Gastrocnemius medialis (tissue), 4 donors: ENCODE data around the gene ZNF521. TPM values are rescaled to one million over a fixed set of nuclear protein-coding genes. Genes with fewer than 3 reads are reported as not detected.

Experiments
- ATAC-seq, 2 donors: fragments of 150-250 bp; one replicate each; pipeline ENCODE4 v1.9.1; 2016
- DNase-seq, 2 donors: peaks; one replicate each; pipeline ENCODE4 v3.0.0-alpha.2; 2019
- H3K27ac ChIP-seq, 4 donors: fragments of 200-600 bp; sonication (generic); 1 replicate in 1 of 4; 2 replicates in 3 of 4; pipeline ENCODE4 v1.5.1; 2016 to 2018; ENCODE audit warnings: mild to moderate bottlenecking in 2 of 4, moderate library complexity in 1 of 4
- H3K27me3 ChIP-seq, 3 donors: fragments of 200-600 bp; sonication (generic) in 2 of 3; 1 replicate in 1 of 3; 2 replicates in 2 of 3; pipeline versions ENCODE4 v1.5.1 to v1.6.0; 2016 to 2019; ENCODE audit warnings: mild to moderate bottlenecking in 1 of 3, moderate library complexity in 1 of 3
- H3K36me3 ChIP-seq, 2 donors: fragments of 200-600 bp; sonication (generic) in 1 of 2; one replicate each; pipeline ENCODE4 v1.5.1; 2017 to 2018
- H3K4me1 ChIP-seq, 2 donors: fragments of 200-600 bp; sonication (generic) in 1 of 2; one replicate each; pipeline ENCODE4 v1.5.1; 2016 to 2017; ENCODE audit warnings: mild to moderate bottlenecking in 2 of 2
- H3K4me3 ChIP-seq, 4 donors: fragments of 200-600 bp; sonication (generic) in 3 of 4; 1 replicate in 1 of 4; 2 replicates in 3 of 4; pipeline ENCODE4 v1.5.1; 2016 to 2019; ENCODE audit warnings: mild to moderate bottlenecking in 2 of 4
- H3K9me3 ChIP-seq, 3 donors: fragments of 200-600 bp; sonication (generic) in 2 of 3; 1 replicate in 1 of 3; 2 replicates in 2 of 3; pipeline ENCODE4 v1.5.1; 2016 to 2019
- CTCF ChIP-seq, 5 experiments: fragments of 450-650 bp in 3 of 5; fragments of 200-600 bp in 2 of 5; sonication (generic) in 2 of 5; IDR thresholded peaks in 4 of 5; conservative IDR thresholded peaks in 1 of 5; 1 replicate in 4 of 5; 2 replicates in 1 of 5; pipeline ENCODE4 v1.5.1; 2016 to 2019; ENCODE audit warnings: antibody characterized with exemption in 5 of 5, mild to moderate bottlenecking in 3 of 5, moderate library complexity in 3 of 5
- POLR2A ChIP-seq, 2 donors: fragments of 450-650 bp; IDR thresholded peaks; one replicate each; pipeline ENCODE4 v1.6.1; 2017; ENCODE audit warnings: antibody characterized with exemption in 2 of 2, mild to moderate bottlenecking in 2 of 2, moderate library complexity in 2 of 2
- in situ Hi-C, 4 donors: fragments of 200-750 bp; cut with MboI; loops; one replicate each; pipeline versions ENCODE4 v1.15.0 to v1.8.0; 2017; ENCODE audit warnings: low sequenced_read_pairs in 4 of 4
- intact Hi-C: fragments of 100-400 bp; cut with DNase I; formaldehyde crosslinking; loops from one replicate; pipeline ENCODE4 v1.15.1; 2023; ENCODE audit warnings: low total_unique reads
- total RNA-seq, 4 donors: library from RNA; depleted of rRNA; stranded (reverse); fragments of >200 nt; gene quantifications; one replicate each; pipeline versions ENCODE4 v1.1.0 to v1.2.3, GENCODE V29; 2016

ZNF521 gene
- total RNA-seq, 4 donors from 2014 or later, result 3.5 to 15.6 (median 4.7) TPM

- H3K36me3 ChIP-seq, result no peaks in the 10 kb centered on the region
- no peaks in the 10 kb centered on the region for H3K27me3 ChIP-seq
- TF ChIP-seq CTCF (IDR thresholded peaks at IDR 0.05 in 4 of 5, conservative IDR thresholded peaks at IDR 0.05 in 1 of 5) (no peak), POLR2A (IDR thresholded peaks at IDR 0.05) (no peak)
- no peak overlapping the region for H3K4me3 ChIP-seq
- intact Hi-C loops, result no loop called here
- ATAC-seq (no peak), DNase-seq (no peak)
- in situ Hi-C loops, result no loop called here
- H3K9me3 ChIP-seq, result no peaks in the 10 kb centered on the region
- H3K27ac ChIP-seq, result no peak overlapping the region
- H3K4me1 ChIP-seq, result peaks cover 4 to 23% of the 10 kb centered on the region in 2 donors
Measured at GRCh38 chr18:25100418-25100817, 251.5 kb downstream of the ZNF521 start.

- no peak overlapping the region for H3K27ac ChIP-seq
- H3K36me3 ChIP-seq, result no peaks in the 10 kb centered on the region
- H3K9me3 ChIP-seq, result no peaks in the 10 kb centered on the region
- no peak for TF ChIP-seq POLR2A (IDR thresholded peaks at IDR 0.05)
- no peak for TF ChIP-seq CTCF (IDR thresholded peaks at IDR 0.05 in 4 of 5, conservative IDR thresholded peaks at IDR 0.05 in 1 of 5)
- intact Hi-C loops, result no loop called here
- DNase-seq (no peak), ATAC-seq (no peak)
- no peak overlapping the region for H3K4me3 ChIP-seq
- in situ Hi-C loops, result loop anchor here in 1 of 4 donors (25.0 kb wide), 1 partner anchor 737 kb away; no protein-coding TSS in a partner anchor
- H3K27me3 ChIP-seq, result no peaks in the 10 kb centered on the region
- peaks cover 4 to 23% of the 10 kb centered on the region in 2 donors for H3K4me1 ChIP-seq
Measured at GRCh38 chr18:25099895-25100294, 252.1 kb downstream of the ZNF521 start.

- intact Hi-C loops, result no loop called here
- TF ChIP-seq CTCF (IDR thresholded peaks at IDR 0.05 in 4 of 5, conservative IDR thresholded peaks at IDR 0.05 in 1 of 5), result no peak
- TF ChIP-seq POLR2A (IDR thresholded peaks at IDR 0.05), result no peak
- no peak for DNase-seq
- H3K4me1 ChIP-seq, result peaks cover 4 to 17% of the 10 kb centered on the region in 2 donors
- no peaks in the 10 kb centered on the region for H3K9me3 ChIP-seq
- in situ Hi-C loops, result loop anchor here in 1 of 4 donors (25.0 kb wide), 1 partner anchor 740 kb away; no protein-coding TSS in a partner anchor
- no peak overlapping the region for H3K4me3 ChIP-seq
- H3K27me3 ChIP-seq, result no peaks in the 10 kb centered on the region
- no peak for ATAC-seq
- no peak overlapping the region for H3K27ac ChIP-seq
- no peaks in the 10 kb centered on the region for H3K36me3 ChIP-seq
Measured at GRCh38 chr18:25097569-25098056, 254.4 kb downstream of the ZNF521 start.

GRCh38 chr18:25097057-25097456, 254.9 kb downstream of the ZNF521 start:
- in situ Hi-C loops (loop anchor here in 1 of 4 donors (25.0 kb wide), 1 partner anchor 740 kb away; no protein-coding TSS in a partner anchor), intact Hi-C loops (no loop called here)
- TF ChIP-seq POLR2A (IDR thresholded peaks at IDR 0.05), result no peak
- TF ChIP-seq CTCF (IDR thresholded peaks at IDR 0.05 in 4 of 5, conservative IDR thresholded peaks at IDR 0.05 in 1 of 5), result no peak
- H3K27me3 ChIP-seq, result no peaks in the 10 kb centered on the region
- H3K9me3 ChIP-seq, result no peaks in the 10 kb centered on the region
- no peak overlapping the region for H3K27ac ChIP-seq
- no peak overlapping the region for H3K4me3 ChIP-seq
- no peaks in the 10 kb centered on the region for H3K36me3 ChIP-seq
- DNase-seq (no peak), ATAC-seq (no peak)
- H3K4me1 ChIP-seq, result peaks cover 4 to 14% of the 10 kb centered on the region in 2 donors

- no peaks in the 10 kb centered on the region for H3K27me3 ChIP-seq
- no peak for DNase-seq
- H3K36me3 ChIP-seq, result peaks cover 0 to 9% of the 10 kb centered on the region in 2 donors
- no peak overlapping the region for H3K27ac ChIP-seq
- no peak overlapping the region for H3K4me3 ChIP-seq
- intact Hi-C loops, result no loop called here
- ATAC-seq, result no peak
- no peaks in the 10 kb centered on the region for H3K4me1 ChIP-seq
- H3K9me3 ChIP-seq, result no peaks in the 10 kb centered on the region
- in situ Hi-C loops, result loop anchor here in 1 of 4 donors (25.0 kb wide), 1 partner anchor 744 kb away; no protein-coding TSS in a partner anchor
- TF ChIP-seq POLR2A (IDR thresholded peaks at IDR 0.05) (no peak), CTCF (IDR thresholded peaks at IDR 0.05 in 4 of 5, conservative IDR thresholded peaks at IDR 0.05 in 1 of 5) (no peak)
Measured at GRCh38 chr18:25093141-25093540, 258.8 kb downstream of the ZNF521 start.
